Activated CD8-positive, alpha-beta memory T cell treated with anti-CD3 and anti-CD28 coated beads for 24 hours (primary cell): Measurements from ENCODE around the gene SGCG.
"Not testable (repeated sequence)": the region's sequence is repeated elsewhere in the genome, so short reads cannot be mapped to it uniquely, and the experiment has no call there.

ENCODE experiments used
- DNase-seq: peaks from one replicate; pipeline ENCODE4 v3.0.0-alpha.2; 2020

SGCG gene

DNA sequence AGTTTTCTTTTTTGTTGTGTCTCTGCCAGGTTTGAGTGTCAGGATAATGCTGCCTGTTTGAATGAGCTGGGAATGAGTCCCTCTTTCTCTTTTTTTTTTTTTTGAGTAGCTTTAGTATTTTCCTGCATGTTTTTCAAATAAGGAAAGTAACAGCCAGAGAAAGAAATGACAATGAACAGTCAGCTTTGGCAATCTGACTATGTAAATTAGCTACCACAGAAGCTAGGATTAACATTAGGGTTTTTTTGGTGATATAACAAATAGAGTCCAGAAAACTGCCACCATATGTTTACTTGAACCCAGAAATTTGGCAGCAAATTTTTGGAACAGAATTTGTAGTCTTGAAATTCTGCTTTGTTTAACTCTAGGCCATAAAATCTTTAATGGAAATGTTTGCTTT, 50.5 kb downstream of the SGCG start:
- DNase-seq: no peak

- no peak for DNase-seq
These were observed 55.2 kb downstream of the SGCG start for GRCh38 chr13:23235994-23236393.

GRCh38 chr13:23243066-23243465, 62.3 kb downstream of the SGCG start:
- DNase-seq: no peak

GRCh38 chr13:23248410-23248809, 67.6 kb downstream of the SGCG start:
- DNase-seq: not testable (repeated sequence)

GRCh38 chr13:23254506-23254905, 73.7 kb downstream of the SGCG start:
- no peak for DNase-seq

DNA sequence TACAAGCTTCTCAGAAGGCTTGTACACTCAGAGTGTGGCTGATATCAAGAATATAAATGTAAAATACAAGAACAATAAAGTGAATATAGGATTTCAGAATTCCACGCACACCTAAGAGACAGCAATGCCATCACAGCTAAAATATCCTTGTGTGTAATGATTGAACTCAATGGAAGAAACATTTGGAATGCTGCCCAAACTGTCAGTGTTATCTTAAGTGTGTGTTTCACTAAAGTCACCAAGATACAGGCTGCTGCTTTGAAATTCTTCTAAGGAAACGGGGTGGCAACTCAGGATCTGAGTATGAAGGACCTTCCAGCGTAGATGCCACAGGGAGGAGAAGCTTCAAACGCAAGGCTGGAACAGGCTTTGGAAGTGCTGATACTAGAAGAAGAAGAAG, 86.8 kb downstream of the SGCG start:
- no peak for DNase-seq

GRCh38 chr13:23268441-23268840, 87.7 kb downstream of the SGCG start:
- no peak for DNase-seq

DNA sequence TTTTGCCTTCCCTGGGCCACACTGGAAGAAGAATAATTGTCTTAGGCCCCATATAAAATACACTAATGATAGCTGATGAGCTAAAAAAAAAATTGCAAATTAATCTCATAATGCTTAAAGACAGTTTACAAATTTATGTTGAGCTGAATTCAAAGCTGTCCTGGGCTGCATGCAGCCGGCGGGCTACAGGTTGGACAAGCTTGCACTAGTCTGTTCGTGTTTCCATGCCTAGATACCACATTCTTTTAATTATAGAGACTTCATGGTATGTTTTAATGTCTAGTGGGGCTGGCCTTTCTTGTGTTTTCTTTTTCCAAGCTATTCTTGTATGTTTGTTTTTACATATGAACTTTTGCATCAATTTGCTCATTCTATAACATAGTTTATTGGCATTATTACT, 90.6 kb downstream of the SGCG start:
- DNase-seq: no peak

GRCh38 chr13:23273498-23273897, 92.7 kb downstream of the SGCG start:
- DNase-seq: no peak

- no peak for DNase-seq
These were observed 98.5 kb downstream of the SGCG start for GRCh38 chr13:23279321-23279720.

GRCh38 chr13:23288564-23288963, 107.8 kb downstream of the SGCG start:
- no peak for DNase-seq

DNA sequence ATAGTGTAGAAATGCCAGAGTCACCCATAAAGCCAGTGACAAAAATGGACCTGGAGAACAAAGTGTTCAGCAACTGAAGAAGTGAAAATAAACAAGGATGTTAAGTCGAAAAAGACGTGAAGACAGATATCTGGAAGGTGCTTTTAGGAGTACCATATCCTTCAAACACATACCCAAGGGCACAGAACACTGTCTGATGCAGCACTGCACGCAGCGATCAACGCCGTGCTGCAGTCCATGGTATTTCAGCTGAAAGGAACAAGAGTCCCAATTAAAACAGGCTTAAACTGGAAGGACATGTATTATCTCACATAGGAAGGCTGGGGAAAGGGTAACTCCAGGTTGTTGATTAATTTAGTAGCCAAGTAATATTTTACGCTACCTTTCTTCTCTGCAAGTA, 108.2 kb downstream of the SGCG start:
- DNase-seq: no peak

DNA sequence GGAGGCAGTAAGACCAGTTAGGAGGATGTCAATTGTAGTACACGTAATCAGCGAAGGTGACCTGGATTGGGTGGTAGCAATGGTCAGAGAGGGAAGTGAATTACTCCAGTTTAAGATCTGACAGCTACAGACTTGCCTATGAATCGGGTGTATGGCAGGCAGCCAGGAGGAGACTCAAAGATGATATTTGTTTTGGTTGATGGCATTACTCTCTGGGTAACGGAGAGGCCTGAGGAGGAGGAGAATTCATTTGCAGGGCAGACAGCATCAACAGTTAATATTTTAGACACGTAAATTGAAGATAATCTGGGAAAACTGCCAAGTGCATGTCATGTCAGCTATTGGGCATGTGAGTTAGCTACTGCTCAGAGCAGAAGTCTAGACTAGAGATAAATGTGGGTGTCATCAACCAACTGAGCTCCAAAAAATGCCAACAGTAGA, 109.2 kb downstream of the SGCG start:
- no peak for DNase-seq

DNA sequence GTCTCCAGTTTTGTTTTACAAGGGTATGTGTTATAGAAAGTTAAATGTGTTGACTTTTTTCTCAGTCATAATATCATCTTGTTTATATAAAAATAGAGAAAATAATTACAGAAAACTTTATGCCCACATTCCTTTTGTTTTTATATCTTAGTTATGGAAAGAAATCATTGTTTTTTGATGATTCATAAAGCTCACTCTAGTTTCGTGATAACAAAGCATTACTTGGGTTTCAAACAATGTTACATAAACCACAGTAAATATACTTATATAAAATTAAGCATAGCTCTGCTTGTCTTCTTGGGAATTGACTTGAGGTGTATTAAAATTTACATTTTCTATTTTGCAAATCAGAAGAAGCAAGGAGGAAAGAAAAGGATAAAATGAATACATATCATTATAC, 111.8 kb downstream of the SGCG start:
- no peak for DNase-seq

DNA sequence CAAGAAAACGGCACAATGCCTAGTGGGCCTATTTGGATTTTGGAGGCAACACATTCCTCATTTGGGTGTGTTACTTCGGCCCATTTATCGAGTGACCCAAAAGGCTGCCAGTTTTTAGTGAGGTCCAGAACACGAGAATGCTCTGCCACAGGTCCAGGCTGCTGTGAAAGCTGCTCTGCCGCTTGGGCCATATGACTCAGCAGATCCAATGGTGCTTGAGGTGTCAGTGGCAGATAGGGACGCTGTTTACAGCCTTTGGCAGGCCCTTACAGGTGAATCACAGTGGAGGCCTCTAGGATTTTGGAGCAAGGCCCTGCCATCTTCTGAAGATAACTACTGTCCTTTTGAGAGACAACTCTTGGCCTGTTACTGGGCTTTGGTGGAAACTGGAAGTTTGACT, 134.1 kb downstream of the SGCG start:
- not testable (repeated sequence) for DNase-seq

DNA sequence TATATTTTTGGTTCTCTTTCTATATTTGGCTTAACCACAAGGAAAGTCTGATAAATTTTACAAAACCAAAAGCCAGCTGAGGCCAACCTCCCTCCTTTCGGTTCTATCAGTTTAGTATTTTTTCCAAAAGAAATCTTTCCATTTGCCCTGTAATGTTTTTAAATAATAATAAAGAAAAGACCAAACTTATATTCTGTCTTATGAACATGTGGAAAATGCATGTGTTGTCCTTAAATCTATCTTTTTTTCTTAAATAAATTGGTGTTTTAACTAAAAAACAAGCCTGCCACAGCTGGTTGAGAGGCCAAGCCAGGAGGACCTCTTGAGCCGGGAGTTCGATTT, 139.1 kb downstream of the SGCG start:
- no peak for DNase-seq

- no peak for DNase-seq
These were observed 140.3 kb downstream of the SGCG start for GRCh38 chr13:23320926-23321534.

- no peak for DNase-seq
These were observed 140.9 kb downstream of the SGCG start for GRCh38 chr13:23321535-23322241.

- DNase-seq: no peak
These were observed 141.9 kb downstream of the SGCG start for GRCh38 chr13:23322353-23323336.

DNA sequence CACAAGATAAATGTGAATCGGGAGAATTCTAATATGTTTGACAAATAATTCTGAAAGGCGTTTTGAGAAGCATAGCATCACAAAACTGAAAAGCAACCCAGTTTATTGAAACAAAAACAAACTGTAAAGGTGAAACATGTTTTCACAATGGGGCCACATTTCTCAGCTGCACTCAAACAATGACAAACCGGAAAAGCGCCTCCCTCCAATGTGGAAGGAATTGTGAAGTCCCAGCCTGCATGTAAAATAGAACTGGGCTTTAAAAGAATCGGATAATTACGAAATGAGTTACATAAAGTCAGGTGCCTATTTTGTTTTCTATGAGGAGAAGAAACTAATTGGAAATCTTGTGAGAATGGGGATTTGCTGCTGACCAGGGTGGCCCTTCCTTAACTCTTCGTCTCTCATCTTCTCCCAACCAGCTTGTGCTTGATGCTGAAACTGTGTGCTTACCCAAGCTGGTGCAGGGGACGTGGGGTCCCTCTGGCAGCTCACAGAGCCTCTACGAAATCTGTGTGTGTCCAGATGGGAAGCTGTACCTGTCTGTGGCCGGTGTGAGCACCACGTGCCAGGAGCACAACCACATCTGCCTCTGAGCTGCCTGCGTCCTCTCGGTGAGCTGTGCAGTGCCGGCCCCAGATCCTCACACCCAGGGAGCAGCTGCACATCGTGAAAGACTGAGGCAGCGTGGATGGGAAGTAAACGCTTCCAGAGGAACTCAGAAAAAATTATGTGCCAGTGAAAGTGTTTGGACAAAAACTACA, 143.3 kb downstream of the SGCG start:
- DNase-seq: no peak

- DNase-seq: no peak
These were observed 144.4 kb downstream of the SGCG start for GRCh38 chr13:23325191-23325590.

DNA sequence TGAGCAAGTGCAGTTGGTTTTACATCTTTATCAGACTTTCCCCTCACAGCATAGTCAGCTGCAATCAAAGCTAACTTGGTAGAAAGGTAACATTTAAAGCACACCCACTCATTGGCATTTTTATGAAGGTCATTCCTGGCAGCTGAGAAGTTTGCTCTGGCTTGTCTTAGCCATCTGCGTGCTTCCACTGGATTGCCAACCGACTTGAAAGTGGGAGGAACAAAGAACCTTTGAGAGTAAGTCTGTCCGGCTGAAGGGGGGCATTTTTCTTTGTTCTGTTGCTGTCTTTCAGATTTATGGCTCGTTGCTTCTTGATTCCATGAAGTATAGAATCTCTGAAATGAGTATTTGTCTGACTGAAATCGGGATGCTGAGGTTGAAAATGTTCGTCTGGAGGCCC, 149.6 kb downstream of the SGCG start:
- no peak for DNase-seq

GRCh38 chr13:23339225-23339624, 158.4 kb downstream of the SGCG start:
- DNase-seq: no peak
